Activated B cell treated with CpG ODN at 0.5 μM for 24 hours (primary cell): ENCODE data around the gene OXLD1. TPM values are rescaled to one million over a fixed set of nuclear protein-coding genes. Genes with fewer than 3 reads are reported as not detected.

Experiments
- ATAC-seq: fragments of 200-7000 bp; cut with Tn5 transposase; one replicate; pipeline ENCODE4 v1.10.0; 2021; ENCODE audit warnings: low read depth, mild to moderate bottlenecking, moderate library complexity
- CTCF ChIA-PET: fragments of 350-600 bp; sonication (Branson Sonifier 250); formaldehyde crosslinking; loops from one replicate; lab custom pipeline; 2021; ENCODE audit warnings: antibody characterized with exemption; lab: Charles Lee
- POLR2A ChIA-PET: fragments of 350-600 bp; sonication (Branson Sonifier 250); formaldehyde crosslinking; loops from one replicate; lab custom pipeline; 2021; ENCODE audit warnings: antibody characterized with exemption; lab: Charles Lee
- DNase-seq: peaks from one replicate; pipeline ENCODE4 v3.0.0; 2022
- H3K27ac Mint-ChIP-seq: one replicate; pipeline ENCODE4 v1.8.0; 2020; ENCODE audit warnings: mixed read lengths
- H3K27me3 Mint-ChIP-seq: one replicate; pipeline ENCODE4 v1.8.0; 2021; ENCODE audit warnings: mixed read lengths
- H3K36me3 Mint-ChIP-seq: one replicate; pipeline ENCODE4 v1.8.0; 2021; ENCODE audit warnings: low read depth, mixed read lengths
- H3K4me1 Mint-ChIP-seq: one replicate; pipeline ENCODE4 v1.8.0; 2021; ENCODE audit warnings: mixed read lengths
- H3K4me3 Mint-ChIP-seq: one replicate; pipeline ENCODE4 v1.8.0; 2020; ENCODE audit warnings: mild to moderate bottlenecking, mixed read lengths
- H3K9me3 Mint-ChIP-seq: one replicate; pipeline ENCODE4 v1.8.0; 2020; ENCODE audit warnings: mixed read lengths
- intact Hi-C: fragments of 100-400 bp; cut with micrococcal nuclease; formaldehyde crosslinking; loops from one replicate; pipeline ENCODE4 v1.15.1; 2024
- total RNA-seq: library from RNA; stranded (reverse); gene quantifications from 2 replicates; pipeline ENCODE4 v1.2.3, GENCODE V29; 2022
- TF ChIP-seq, protein P1 (sequence below): fragments of 200-600 bp; IDR thresholded peaks from one replicate; pipeline ENCODE4 v1.8.0; 2022; ENCODE audit warnings: antibody characterized with exemption, mild to moderate bottlenecking

The OXLD1 gene
- total RNA-seq, 1 donor from 2014 or later, result 37.3 TPM

DNA sequence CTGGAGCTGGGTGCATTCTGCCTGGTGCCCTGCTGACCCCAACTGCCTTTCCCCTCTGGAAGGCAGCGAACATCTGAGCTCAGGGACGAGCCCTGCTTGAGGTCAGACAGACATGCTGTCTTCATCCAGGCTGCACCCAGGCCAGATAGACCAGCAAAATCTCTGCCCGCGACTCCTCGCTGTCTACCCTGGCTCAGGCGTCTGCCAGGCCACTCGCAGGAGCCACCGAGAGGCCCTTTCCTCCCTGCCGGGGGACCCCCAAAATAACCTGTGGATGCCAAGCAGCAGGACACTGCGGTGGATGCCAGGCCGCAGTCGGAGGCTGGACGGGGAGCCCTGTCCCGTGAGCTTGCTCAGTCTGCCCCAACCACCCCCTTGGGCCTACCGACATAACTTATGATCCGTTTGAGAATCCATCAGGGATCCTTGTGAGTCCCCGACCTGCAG is 42.4 kb upstream of the OXLD1 start:
- Mint-ChIP-seq H3K4me1 (peaks cover 30% of the 10 kb centered on the region), H3K9me3 (no peaks in the 10 kb centered on the region), H3K27me3 (no peaks in the 10 kb centered on the region), H3K36me3 (peaks cover 27% of the 10 kb centered on the region), H3K4me3 (no peak overlapping the region), H3K27ac (no peak overlapping the region)
- ChIA-PET CTCF (no interaction called here), POLR2A (no interaction called here)
- DNase-seq (no peak), ATAC-seq (no peak)
- TF ChIP-seq, protein P1, sequence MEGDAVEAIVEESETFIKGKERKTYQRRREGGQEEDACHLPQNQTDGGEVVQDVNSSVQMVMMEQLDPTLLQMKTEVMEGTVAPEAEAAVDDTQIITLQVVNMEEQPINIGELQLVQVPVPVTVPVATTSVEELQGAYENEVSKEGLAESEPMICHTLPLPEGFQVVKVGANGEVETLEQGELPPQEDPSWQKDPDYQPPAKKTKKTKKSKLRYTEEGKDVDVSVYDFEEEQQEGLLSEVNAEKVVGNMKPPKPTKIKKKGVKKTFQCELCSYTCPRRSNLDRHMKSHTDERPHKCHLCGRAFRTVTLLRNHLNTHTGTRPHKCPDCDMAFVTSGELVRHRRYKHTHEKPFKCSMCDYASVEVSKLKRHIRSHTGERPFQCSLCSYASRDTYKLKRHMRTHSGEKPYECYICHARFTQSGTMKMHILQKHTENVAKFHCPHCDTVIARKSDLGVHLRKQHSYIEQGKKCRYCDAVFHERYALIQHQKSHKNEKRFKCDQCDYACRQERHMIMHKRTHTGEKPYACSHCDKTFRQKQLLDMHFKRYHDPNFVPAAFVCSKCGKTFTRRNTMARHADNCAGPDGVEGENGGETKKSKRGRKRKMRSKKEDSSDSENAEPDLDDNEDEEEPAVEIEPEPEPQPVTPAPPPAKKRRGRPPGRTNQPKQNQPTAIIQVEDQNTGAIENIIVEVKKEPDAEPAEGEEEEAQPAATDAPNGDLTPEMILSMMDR, result no peak
- intact Hi-C loops, result no loop called here

DNA sequence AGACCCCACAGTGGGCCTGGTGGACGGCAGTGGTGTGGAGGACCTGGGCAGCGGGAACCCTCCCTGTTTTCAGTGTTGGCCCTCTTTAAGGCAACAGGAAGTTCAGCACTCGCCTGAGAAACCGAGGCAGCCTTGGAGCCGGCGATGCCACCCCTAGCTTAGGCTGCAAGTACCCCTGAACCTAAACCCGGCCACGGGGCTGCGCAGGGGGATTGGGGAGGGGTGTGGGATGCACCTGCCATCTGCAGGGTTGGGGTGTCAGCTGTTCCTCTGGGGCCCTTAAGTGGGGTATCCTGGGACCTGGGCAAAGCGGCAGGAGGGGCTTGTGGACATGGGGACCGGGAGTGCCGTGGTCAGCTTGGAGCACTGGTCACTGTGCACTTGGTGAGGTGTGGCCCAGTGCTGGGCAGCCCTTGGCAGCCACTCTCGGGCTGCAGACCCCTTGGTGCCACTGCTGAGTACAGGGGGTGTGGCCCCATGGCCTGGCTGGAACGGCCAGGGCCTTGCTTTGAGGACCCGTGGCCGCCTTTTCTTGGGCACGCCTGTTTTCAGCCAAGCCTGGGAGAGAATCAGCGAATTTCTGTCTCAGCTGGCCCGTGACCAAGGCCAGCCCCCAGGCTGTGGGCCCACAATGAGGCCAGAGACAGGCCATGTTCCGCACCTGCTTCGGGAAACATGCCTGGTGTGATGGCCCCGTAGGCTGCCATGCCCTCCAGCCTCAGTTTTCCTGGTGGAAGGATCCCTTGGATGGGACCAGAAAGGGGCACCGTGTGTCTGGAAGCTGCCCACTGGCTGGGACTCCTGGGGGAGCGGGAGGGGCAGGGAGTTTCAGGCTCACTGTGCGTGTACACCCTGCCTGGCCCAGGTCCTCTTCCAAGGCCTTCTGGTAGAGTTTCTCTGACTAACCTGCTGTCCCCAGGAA is 41.6 kb upstream of the OXLD1 start:
- no peak for DNase-seq
- no peak overlapping the region for H3K4me3 Mint-ChIP-seq
- ATAC-seq, result no peak
- H3K27ac Mint-ChIP-seq, result no peak overlapping the region
- no peaks in the 10 kb centered on the region for H3K27me3 Mint-ChIP-seq
- intact Hi-C loops, result no loop called here
- H3K4me1 Mint-ChIP-seq, result peaks cover 32% of the 10 kb centered on the region
- H3K9me3 Mint-ChIP-seq, result no peaks in the 10 kb centered on the region
- TF ChIP-seq, protein P1, result no peak
- POLR2A ChIA-PET, result interaction anchor here (0.5 kb wide), 1 partner anchor 11 kb away, joined by 3 read pairs; no protein-coding TSS in a partner anchor
- CTCF ChIA-PET, result no interaction called here
- peaks cover 27% of the 10 kb centered on the region for H3K36me3 Mint-ChIP-seq

DNA sequence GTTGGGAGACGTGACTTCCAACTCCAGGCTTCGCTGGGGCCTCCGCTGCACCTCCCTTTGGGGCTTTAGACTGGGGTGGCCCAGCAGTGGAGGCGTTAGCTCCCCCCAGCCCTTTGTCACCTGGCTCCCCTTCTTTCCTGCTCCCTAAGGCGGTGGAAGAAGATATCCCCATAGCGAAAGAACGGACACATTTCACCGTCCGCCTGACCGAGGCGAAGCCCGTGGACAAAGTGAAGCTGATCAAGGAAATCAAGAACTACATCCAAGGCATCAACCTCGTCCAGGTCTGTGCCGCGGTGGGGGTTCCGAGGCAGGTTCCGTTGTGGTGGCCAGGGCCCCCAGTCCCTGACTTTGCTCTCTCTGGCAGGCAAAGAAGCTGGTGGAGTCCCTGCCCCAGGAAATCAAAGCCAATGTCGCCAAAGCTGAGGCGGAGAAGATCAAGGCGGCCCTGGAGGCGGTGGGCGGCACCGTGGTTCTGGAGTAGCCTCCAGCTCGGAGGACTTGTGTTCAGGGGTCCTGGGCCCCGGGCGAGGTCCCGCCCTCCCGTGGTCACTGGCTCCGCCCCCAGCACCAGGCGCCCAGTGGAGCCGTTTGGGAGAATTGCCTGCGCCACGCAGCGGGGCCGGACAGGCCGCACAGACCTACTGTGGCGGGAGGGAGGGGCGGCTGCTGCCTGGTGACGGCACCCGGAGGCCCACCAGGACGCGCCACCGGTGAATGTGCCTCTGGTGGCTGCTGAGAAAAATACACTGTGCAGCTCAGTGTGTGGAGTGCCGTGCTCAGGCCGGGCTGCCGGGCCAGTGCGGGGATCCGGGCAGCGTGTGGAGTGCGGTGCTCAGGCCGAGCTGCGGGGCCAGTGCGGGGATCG is 40.6 kb upstream of the OXLD1 start:
- TF ChIP-seq, protein P1, result no peak
- Mint-ChIP-seq H3K36me3 (peaks cover 29% of the 10 kb centered on the region), H3K4me3 (no peak overlapping the region), H3K4me1 (peaks cover 37% of the 10 kb centered on the region), H3K27me3 (no peaks in the 10 kb centered on the region), H3K9me3 (no peaks in the 10 kb centered on the region), H3K27ac (no peak overlapping the region)
- intact Hi-C loops, result no loop called here
- POLR2A ChIA-PET, result interaction anchor here (0.5 to 1.1 kb wide), 4 partner anchors 12 to 1142 kb away, joined by 3 to 7 read pairs (median 4); no protein-coding TSS in a partner anchor
- no peak for ATAC-seq
- DNase-seq, result no peak
- CTCF ChIA-PET, result no interaction called here

DNA sequence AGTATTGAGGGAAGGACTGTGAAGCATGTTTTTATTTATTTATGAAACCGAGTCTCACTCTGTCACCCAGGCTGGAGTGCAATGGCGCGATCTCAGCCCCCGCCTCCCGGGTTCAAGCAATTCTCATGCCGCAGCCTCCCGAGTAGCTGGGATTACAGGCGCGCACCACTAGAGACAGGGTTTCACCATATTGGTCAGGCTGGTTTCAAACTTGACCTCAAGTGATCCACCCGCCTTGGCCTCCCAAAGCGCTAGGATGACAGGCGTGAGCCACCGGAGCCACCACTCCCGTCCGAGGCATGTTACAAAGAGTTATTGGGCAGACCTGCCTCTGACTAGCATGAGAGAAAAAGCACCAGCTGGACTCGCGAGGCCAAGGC is 39.8 kb upstream of the OXLD1 start:
- Mint-ChIP-seq H3K27ac (no peak overlapping the region), H3K36me3 (peaks cover 33% of the 10 kb centered on the region), H3K4me1 (peaks cover 40% of the 10 kb centered on the region), H3K4me3 (no peak overlapping the region), H3K9me3 (no peaks in the 10 kb centered on the region), H3K27me3 (no peaks in the 10 kb centered on the region)
- TF ChIP-seq, protein P1, result no peak
- intact Hi-C loops, result no loop called here
- POLR2A ChIA-PET, result interaction anchor here (1.1 kb wide), 1 partner anchor 21 kb away, joined by 3 read pairs; no protein-coding TSS in a partner anchor
- CTCF ChIA-PET, result no interaction called here
- DNase-seq (no peak), ATAC-seq (no peak)
